OCI-LY1 (cell line): Measurements from ENCODE around the gene CADM4.

Experiments
- H2AFZ ChIP-seq: fragments of 200-600 bp; sonication (generic), shearing (Covaris generic); 2 replicates; pipeline ENCODE4 v1.6.0; 2014; ENCODE audit warnings: antibody characterized with exemption, mild to moderate bottlenecking, low read length
- H3F3A ChIP-seq: fragments of 200-600 bp; sonication (generic), shearing (Covaris generic); 2 replicates; pipeline ENCODE4 v1.6.0; 2014; ENCODE audit warnings: mild to moderate bottlenecking, antibody characterized with exemption, low read length, moderate library complexity; ENCODE audit not compliant: insufficient read depth
- H3K27ac ChIP-seq: fragments of 200-600 bp; sonication (generic); 2 replicates; pipeline ENCODE4 v1.5.1; 2014; ENCODE audit warnings: low read length, mixed run types, mild to moderate bottlenecking, low read depth; ENCODE audit not compliant: poor library complexity, severe bottlenecking
- H3K27me3 ChIP-seq: fragments of 200-600 bp; sonication (generic); 2 replicates; pipeline ENCODE4 v1.6.0; 2014; ENCODE audit warnings: antibody characterized with exemption, mild to moderate bottlenecking, low read length, moderate library complexity; ENCODE audit not compliant: insufficient read depth
- H3K36me3 ChIP-seq: fragments of 200-600 bp; sonication (generic); 2 replicates; pipeline ENCODE4 v1.6.1; 2014; ENCODE audit warnings: mild to moderate bottlenecking, antibody characterized with exemption, low read length, moderate library complexity, mixed read lengths; ENCODE audit not compliant: insufficient read depth
- H3K4me1 ChIP-seq: fragments of 200-600 bp; sonication (generic); 2 replicates; pipeline ENCODE4 v1.5.1; 2014; ENCODE audit warnings: mild to moderate bottlenecking, low read length, moderate library complexity; ENCODE audit not compliant: insufficient read depth, severe bottlenecking
- H3K4me2 ChIP-seq: fragments of 200-600 bp; sonication (generic), shearing (Covaris generic); 2 replicates; pipeline ENCODE4 v1.6.1; 2014; ENCODE audit warnings: low read length
- H3K4me3 ChIP-seq: fragments of 200-600 bp; sonication (generic); 2 replicates; pipeline ENCODE4 v1.5.1; 2014; ENCODE audit warnings: low read length, low read depth, mild to moderate bottlenecking, mixed read lengths; ENCODE audit not compliant: poor library complexity, severe bottlenecking
- H3K79me2 ChIP-seq: fragments of 200-600 bp; shearing (Covaris generic); 2 replicates; pipeline ENCODE4 v1.6.1; 2016; ENCODE audit warnings: mixed run types, low read length, mixed read lengths; ENCODE audit not compliant: insufficient read depth
- H3K9ac ChIP-seq: fragments of 200-600 bp; sonication (generic), shearing (Covaris generic); 2 replicates; pipeline ENCODE4 v1.6.1; 2014; ENCODE audit warnings: mild to moderate bottlenecking, low read length, mixed read lengths
- H3K9me2 ChIP-seq: fragments of 200-600 bp; sonication (generic), shearing (Covaris generic); 2 replicates; pipeline ENCODE4 v1.6.1; 2014; ENCODE audit warnings: low read depth, mild to moderate bottlenecking, low read length, mixed read lengths
- H3K9me3 ChIP-seq: fragments of 200-600 bp; shearing (Covaris generic); 2 replicates; pipeline ENCODE4 v1.6.1; 2014; ENCODE audit warnings: low read length, mixed read lengths
- H4K20me1 ChIP-seq: fragments of 200-600 bp; sonication (generic), shearing (Covaris generic); 2 replicates; pipeline ENCODE4 v1.6.0; 2016; ENCODE audit warnings: mild to moderate bottlenecking, low read length; ENCODE audit not compliant: insufficient read depth
- EZH2 ChIP-seq: fragments of 200-600 bp; sonication (generic), shearing (Covaris generic); IDR thresholded peaks from 2 replicates; pipeline ENCODE4 v1.8.0; 2017; ENCODE audit warnings: borderline replicate concordance, mixed run types, mild to moderate bottlenecking, antibody characterized with exemption, low read length, moderate library complexity, mixed read lengths
- TF ChIP-seq, protein P1 (sequence below): fragments of 200-600 bp; sonication (generic), shearing (Covaris generic); IDR thresholded peaks from 2 replicates; pipeline ENCODE4 v1.5.1; 2017; ENCODE audit warnings: mild to moderate bottlenecking, antibody characterized with exemption, low read length, moderate library complexity, mixed read lengths

CADM4 gene

DNA sequence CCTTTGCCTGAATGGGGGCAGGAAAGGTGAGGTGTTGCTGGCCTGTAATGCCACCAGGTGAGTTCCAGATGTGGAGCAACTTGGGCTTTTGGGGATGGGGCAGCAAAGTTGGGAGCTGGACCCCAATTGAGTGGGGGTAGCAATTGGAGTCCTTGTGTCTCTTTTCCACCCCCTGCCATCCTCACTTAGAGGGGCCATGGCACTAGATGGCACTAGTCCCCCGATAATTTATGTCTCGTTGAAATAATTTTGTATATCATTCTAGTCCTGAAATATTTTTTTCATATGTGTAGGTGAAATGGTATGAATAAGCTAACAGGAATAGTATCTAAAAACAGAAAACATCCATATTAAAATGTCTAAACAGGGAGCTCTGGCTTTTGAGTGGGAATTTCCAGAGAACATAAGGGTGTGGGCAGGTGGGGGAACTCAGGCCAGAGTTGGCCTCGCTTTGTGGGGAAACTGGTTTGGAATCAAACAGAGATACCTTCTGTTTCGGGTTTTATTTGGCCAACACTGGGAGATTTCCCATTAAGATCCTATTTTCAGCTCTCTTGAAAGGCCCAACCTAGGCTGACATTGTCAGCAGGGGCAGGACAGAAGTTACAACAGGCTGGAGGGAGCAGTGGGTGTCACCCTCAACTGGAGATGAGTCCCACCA lies 39.9 kb downstream of the CADM4 start:
- no peaks in the 10 kb centered on the region for H3K9me3 ChIP-seq
- H3K36me3 ChIP-seq, result peaks cover 36% of the 10 kb centered on the region
- no peaks in the 10 kb centered on the region for H3K9me2 ChIP-seq
- H3K4me3 ChIP-seq, result no peak overlapping the region
- H3K4me1 ChIP-seq, result peaks cover 25% of the 10 kb centered on the region
- no peak overlapping the region for H3K27ac ChIP-seq
- TF ChIP-seq EZH2, result no peak
- TF ChIP-seq, protein P1, sequence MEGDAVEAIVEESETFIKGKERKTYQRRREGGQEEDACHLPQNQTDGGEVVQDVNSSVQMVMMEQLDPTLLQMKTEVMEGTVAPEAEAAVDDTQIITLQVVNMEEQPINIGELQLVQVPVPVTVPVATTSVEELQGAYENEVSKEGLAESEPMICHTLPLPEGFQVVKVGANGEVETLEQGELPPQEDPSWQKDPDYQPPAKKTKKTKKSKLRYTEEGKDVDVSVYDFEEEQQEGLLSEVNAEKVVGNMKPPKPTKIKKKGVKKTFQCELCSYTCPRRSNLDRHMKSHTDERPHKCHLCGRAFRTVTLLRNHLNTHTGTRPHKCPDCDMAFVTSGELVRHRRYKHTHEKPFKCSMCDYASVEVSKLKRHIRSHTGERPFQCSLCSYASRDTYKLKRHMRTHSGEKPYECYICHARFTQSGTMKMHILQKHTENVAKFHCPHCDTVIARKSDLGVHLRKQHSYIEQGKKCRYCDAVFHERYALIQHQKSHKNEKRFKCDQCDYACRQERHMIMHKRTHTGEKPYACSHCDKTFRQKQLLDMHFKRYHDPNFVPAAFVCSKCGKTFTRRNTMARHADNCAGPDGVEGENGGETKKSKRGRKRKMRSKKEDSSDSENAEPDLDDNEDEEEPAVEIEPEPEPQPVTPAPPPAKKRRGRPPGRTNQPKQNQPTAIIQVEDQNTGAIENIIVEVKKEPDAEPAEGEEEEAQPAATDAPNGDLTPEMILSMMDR, result no peak; the same call in 1 of the 2 replicates
- H4K20me1 ChIP-seq, result no peaks in the 10 kb centered on the region
- no peak overlapping the region for H3K9ac ChIP-seq
- H3K27me3 ChIP-seq, result no peaks in the 10 kb centered on the region
- no peak overlapping the region for H3K4me2 ChIP-seq
- H2AFZ ChIP-seq, result no peak overlapping the region
- H3F3A ChIP-seq, result no peaks in the 10 kb centered on the region
- H3K79me2 ChIP-seq, result peaks cover 15% of the 10 kb centered on the region

DNA sequence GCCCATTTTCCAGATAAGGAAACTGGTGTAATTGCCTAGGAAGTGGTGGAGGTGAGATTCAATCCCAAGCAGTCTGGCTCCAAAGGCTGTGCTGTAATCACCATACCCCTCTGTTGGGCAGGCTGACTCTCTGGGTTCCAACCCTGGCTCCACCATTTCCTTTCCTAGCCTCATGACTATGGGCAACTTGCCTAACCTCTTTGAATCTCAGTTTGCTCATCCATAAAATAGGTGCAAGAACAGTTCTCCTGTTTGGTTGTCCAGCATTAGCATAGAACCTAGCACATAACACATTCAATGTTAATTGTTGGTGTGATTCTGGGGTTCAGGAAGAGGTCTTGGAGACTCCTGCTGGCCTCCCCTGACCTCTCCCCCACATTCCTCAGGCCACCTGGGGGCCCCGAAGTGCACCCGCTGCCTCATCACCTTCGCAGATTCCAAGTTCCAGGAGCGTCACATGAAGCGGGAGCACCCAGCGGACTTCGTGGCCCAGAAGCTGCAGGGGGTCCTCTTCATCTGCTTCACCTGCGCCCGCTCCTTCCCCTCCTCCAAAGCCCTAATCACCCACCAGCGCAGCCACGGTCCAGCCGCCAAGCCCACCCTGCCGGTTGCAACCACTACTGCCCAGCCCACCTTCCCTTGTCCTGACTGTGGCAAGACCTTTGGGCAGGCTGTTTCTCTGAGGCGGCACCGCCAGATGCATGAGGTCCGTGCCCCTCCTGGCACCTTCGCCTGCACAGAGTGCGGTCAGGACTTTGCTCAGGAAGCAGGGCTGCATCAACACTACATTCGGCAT lies 41.0 kb downstream of the CADM4 start:
- H2AFZ ChIP-seq, result no peak overlapping the region
- H3K4me2 ChIP-seq, result peak overlapping the region; percentile 100; the same call in 1 of the 2 replicates
- H3K27me3 ChIP-seq, result no peaks in the 10 kb centered on the region
- no peaks in the 10 kb centered on the region for H3F3A ChIP-seq
- TF ChIP-seq, protein P1, result no peak
- TF ChIP-seq EZH2, result no peak
- H3K4me3 ChIP-seq, result peak overlapping the region; percentile 94
- H3K9me2 ChIP-seq, result no peaks in the 10 kb centered on the region
- H3K4me1 ChIP-seq, result peaks cover 25% of the 10 kb centered on the region
- H3K9ac ChIP-seq, result peak overlapping the region; percentile 94; the same call in 1 of the 2 replicates
- H3K79me2 ChIP-seq, result peaks cover 15% of the 10 kb centered on the region
- no peaks in the 10 kb centered on the region for H3K9me3 ChIP-seq
- H3K36me3 ChIP-seq, result peaks cover 42% of the 10 kb centered on the region
- no peaks in the 10 kb centered on the region for H4K20me1 ChIP-seq
- no peak overlapping the region for H3K27ac ChIP-seq

DNA sequence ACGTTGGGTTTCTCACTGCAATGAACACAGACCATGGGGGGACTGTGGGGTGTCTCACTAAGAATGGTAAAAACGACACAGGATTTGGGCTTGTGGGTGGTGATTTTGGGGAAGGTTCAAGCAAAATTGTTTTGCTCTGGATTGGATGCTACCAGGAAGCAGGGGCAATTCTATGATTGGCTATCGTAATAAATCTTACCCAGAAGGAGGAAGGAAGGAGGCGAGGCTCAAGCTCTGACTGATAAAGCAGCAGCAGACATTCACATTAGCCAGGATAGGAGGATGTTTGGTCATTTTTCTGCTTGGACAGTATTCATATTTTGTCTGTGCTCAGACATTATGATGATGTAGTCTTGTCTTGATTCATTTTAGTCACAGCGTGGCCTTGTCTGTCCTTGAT lies 41.8 kb downstream of the CADM4 start:
- Histone ChIP-seq H3F3A (no peaks in the 10 kb centered on the region), H3K4me2 (peak overlapping the region; percentile 100), H3K4me1 (peaks cover 25% of the 10 kb centered on the region), H3K4me3 (peak overlapping the region; percentile 94), H3K9me2 (no peaks in the 10 kb centered on the region), H3K79me2 (peaks cover 15% of the 10 kb centered on the region), H3K9me3 (no peaks in the 10 kb centered on the region), H4K20me1 (no peaks in the 10 kb centered on the region), H3K36me3 (peaks cover 46% of the 10 kb centered on the region), H3K27me3 (no peaks in the 10 kb centered on the region), H3K9ac (peak overlapping the region; percentile 94; the same call in 1 of the 2 replicates), H2AFZ (no peak overlapping the region), H3K27ac (peak overlapping the region; percentile 77)
- no peak for TF ChIP-seq EZH2
- TF ChIP-seq, protein P1, result no peak
